GM12878 (cell line): Measurements from ENCODE around the gene TPRA1. TPM values are rescaled to one million over a fixed set of nuclear protein-coding genes. Genes with fewer than 3 reads are reported as not detected.

Source experiments
- ATAC-seq: fragments of 200-7000 bp; cut with Tn5 transposase; 3 replicates; pipeline ENCODE4 v1.9.1; 2020; ENCODE audit warnings: mild to moderate bottlenecking, moderate library complexity
- BruUV-seq: library from RNA; stranded (reverse); fragments of 400-500 nt; replicated peaks from 2 replicates; lab custom pipeline; 2021; lab: Mats Ljungman, UMichigan
- CTCF ChIA-PET: fragments of 300-600 bp; sonication (Branson Sonifier 250); formaldehyde crosslinking; extraction: SDS; loops from one replicate; lab custom pipeline; 2021; ENCODE audit warnings: inconsistent platforms; lab: Yijun Ruan, JAX
- POLR2A ChIA-PET: fragments of 350-600 bp; formaldehyde crosslinking; extraction: SDS; loops from one replicate; lab custom pipeline; 2021; ENCODE audit warnings: inconsistent platforms; lab: Charles Lee
- RAD21 ChIA-PET: fragments of 300-600 bp; sonication (Branson Sonifier 250); formaldehyde crosslinking; loops from one replicate; lab custom pipeline; 2023; ENCODE audit warnings: antibody characterized with exemption; ENCODE audit not compliant: unreplicated experiment; lab: Charles Lee
- SMC1A ChIA-PET: fragments of 300-600 bp; sonication (Branson Sonifier 250); formaldehyde crosslinking; loops from one replicate; lab custom pipeline; 2023; ENCODE audit not compliant: unreplicated experiment, uncharacterized antibody; lab: Charles Lee
- DNase-seq: peaks from one replicate; pipeline ENCODE4 v3.0.0-alpha.2; 2011; ENCODE audit warnings: low read depth, low spot score
- FAIRE-seq: peaks from 3 replicates; lab custom pipeline; 2011; peaks lifted over from hg19 to GRCh38; lab: Jason Lieb, UNC
- H2AFZ ChIP-seq: 2 replicates; pipeline ENCODE4 v1.6.0; 2011; ENCODE audit warnings: low read depth, low read length, control low read depth; ENCODE audit not compliant: control insufficient read depth
- H3K27ac ChIP-seq: 2 replicates; pipeline ENCODE4 v1.5.1; 2011; ENCODE audit warnings: control low read depth; ENCODE audit not compliant: control insufficient read depth, insufficient read depth
- H3K27me3 ChIP-seq, 2 experiments: replicated peaks in 1 of 2; 2 replicates each; pipeline versions ENCODE4 v1.6.0 to v1.6.1; 2011; ENCODE audit warnings: low read length in 1 of 2; ENCODE audit not compliant: control insufficient read depth in 2 of 2, insufficient read depth in 2 of 2
- H3K36me3 ChIP-seq, 2 experiments: 2 replicates each; pipeline ENCODE4 v1.5.1; 2011; ENCODE audit warnings: low read length in 1 of 2; ENCODE audit not compliant: control insufficient read depth in 2 of 2, insufficient read depth in 2 of 2
- H3K4me1 ChIP-seq: 2 replicates; pipeline ENCODE4 v1.6.1; 2011; ENCODE audit warnings: mild to moderate bottlenecking, low read length, moderate library complexity, mixed read lengths; ENCODE audit not compliant: control insufficient read depth, insufficient read depth
- H3K4me2 ChIP-seq: 2 replicates; pipeline ENCODE4 v1.6.0; 2011; ENCODE audit warnings: control low read depth; ENCODE audit not compliant: control insufficient read depth, insufficient read depth
- H3K4me3 ChIP-seq: fragments of 200-600 bp; sonication (generic); 2 replicates; pipeline ENCODE4 v1.5.1; 2016
- H3K79me2 ChIP-seq: 2 replicates; pipeline ENCODE4 v1.6.0; 2011; ENCODE audit warnings: low read length; ENCODE audit not compliant: control insufficient read depth, insufficient read depth
- H3K9ac ChIP-seq: 2 replicates; pipeline ENCODE4 v1.8.0; 2011; ENCODE audit warnings: low read length, control low read depth, mixed read lengths; ENCODE audit not compliant: control insufficient read depth, insufficient read depth
- H3K9me3 ChIP-seq: replicated peaks from 3 replicates; pipeline ENCODE4 v1.5.1; 2011; ENCODE audit warnings: mild to moderate bottlenecking, low read length; ENCODE audit not compliant: control insufficient read depth, insufficient read depth
- H4K20me1 ChIP-seq: 2 replicates; pipeline ENCODE4 v1.6.0; 2011; ENCODE audit not compliant: control insufficient read depth, insufficient read depth
- BHLHE40 ChIP-seq, 2 experiments: fragments of 450-650 bp in 1 of 2; IDR thresholded peaks; 2 replicates each; pipeline ENCODE4 v1.6.1; 2011 to 2017; ENCODE audit warnings: low read depth in 2 of 2, borderline replicate concordance in 1 of 2, improper control_type of control experiment in 1 of 2, low read length in 1 of 2, mild to moderate bottlenecking in 1 of 2
- CEBPB ChIP-seq, 2 experiments: fragments of 150-350 bp in 1 of 2; IDR thresholded peaks; 2 replicates each; pipeline ENCODE4 v1.6.1; 2012 to 2014; ENCODE audit warnings: low read depth in 2 of 2, low read length in 2 of 2, borderline replicate concordance in 1 of 2, inconsistent platforms in 1 of 2
- CEBPZ ChIP-seq: fragments of 150-350 bp; IDR thresholded peaks from 2 replicates; pipeline ENCODE4 v1.6.1; 2016; ENCODE audit warnings: low read depth, low read length
- NBN ChIP-seq: fragments of 450-650 bp; IDR thresholded peaks from 2 replicates; pipeline ENCODE4 v1.6.1; 2016
- PAX5 ChIP-seq: IDR thresholded peaks from 2 replicates; pipeline ENCODE4 v1.6.1; 2011; ENCODE audit warnings: low read depth, low read length, borderline replicate concordance
- USF1 ChIP-seq: IDR thresholded peaks from 2 replicates; pipeline ENCODE4 v1.6.1; 2011; ENCODE audit warnings: borderline replicate concordance, low read depth, mild to moderate bottlenecking, moderate library complexity, mixed read lengths, low read length; ENCODE audit not compliant: insufficient read depth; ENCODE audit errors: extremely low read length
- WGBS: methylation state at CpG from one replicate; pipeline ENCODE4 v1.1.6; 2016; ENCODE audit warnings: low lambda C conversion rate; ENCODE audit not compliant: insufficient replicate concordance, insufficient coverage; ENCODE audit errors: missing lambda C conversion rate; 5-methylcytosine and 5-hydroxymethylcytosine counted together
- in situ Hi-C: fragments of 300-500 bp; cut with MboI; formaldehyde crosslinking; loops from 9 replicates; pipeline ENCODE4 v1.14.3; 2018; ENCODE audit warnings: mixed read lengths
- intact Hi-C: fragments of 100-400 bp; cut with micrococcal nuclease; formaldehyde crosslinking; loops from one replicate; pipeline ENCODE4 v1.14.2; 2022; ENCODE audit not compliant: unreplicated experiment
- polyA plus RNA-seq, 11 experiments: library from polyadenylated mRNA; depleted of rRNA in 4 of 11; unstranded in 6 of 11; stranded (reverse) in 5 of 11; fragments of >200 nt; fragmentation: Nextera tagmentation in 4 of 11; fragmentation: Illumina TruSeq in 1 of 11; extraction: Ambion mirVana in 4 of 11; extraction: Trizol in 1 of 11; gene quantifications; 1 replicate in 1 of 11; 2 replicates in 10 of 11; pipeline versions ENCODE4 v1.2.1 to v1.2.3, GENCODE V29; 2011 to 2016; ENCODE audit warnings: inconsistent platforms in 2 of 11, missing spikeins in 2 of 11, low read depth in 1 of 11
- total RNA-seq, 4 experiments: library from RNA; depleted of rRNA in 3 of 4; stranded (reverse); fragments of >200 nt in 3 of 4; fragmentation: Illumina TruSeq in 1 of 4; extraction: Trizol in 1 of 4; gene quantifications; 2 replicates each; pipeline versions ENCODE4 v1.2.1 to v1.2.3, GENCODE V29; 2013 to 2021

The TPRA1 gene
- total and polyA plus RNA-seq, 10 of the 15 experiments (the other 5 are each of a cell fraction or from before 2014, with no cell fraction given), result 1.8 to 39.6 (median 26.6) TPM

- in situ Hi-C loops, result no loop called here
- BruUV-seq, result no TSS peak
- Histone ChIP-seq H3K9me3 (no peaks in the 10 kb centered on the region), H3K36me3 (no peaks in the 10 kb centered on the region), H3K9ac (no peak overlapping the region), H3K79me2 (no peaks in the 10 kb centered on the region), H3K27ac (no peak overlapping the region), H2AFZ (no peak overlapping the region), H3K4me1 (no peaks in the 10 kb centered on the region), H3K4me2 (no peak overlapping the region), H3K4me3 (no peak overlapping the region), H3K27me3 (peaks cover 0 to 5% of the 10 kb centered on the region in 2 experiments; a peak in 3 of 4 replicates), H4K20me1 (no peaks in the 10 kb centered on the region)
- FAIRE-seq (no peak), ATAC-seq (no peak), DNase-seq (no peak)
- TF ChIP-seq CEBPZ, result no peak
- TF ChIP-seq BHLHE40 (IDR thresholded peaks at IDR 0.05; ENCODE audit: borderline replicate concordance in 1 of 2, low read depth in 2 of 2, low read length in 1 of 2), result peak in 1 of 2 experiments; percentile 27; a peak in 1 of 4 replicates
- TF ChIP-seq PAX5, result no peak
- TF ChIP-seq USF1, result peak; percentile 31
- TF ChIP-seq NBN, result no peak
- TF ChIP-seq CEBPB (IDR thresholded peaks at IDR 0.05; ENCODE audit: borderline replicate concordance in 1 of 2, low read depth in 2 of 2, low read length in 2 of 2), result no peak
- CTCF ChIA-PET, result no interaction called here
- POLR2A ChIA-PET, result no interaction called here
- RAD21 ChIA-PET, result interaction anchor here (1.5 kb wide), 1 partner anchor 12 kb away, joined by 4 read pairs; no protein-coding TSS in a partner anchor
- 39% methylated on average over 18 of the region's 18 CpGs for WGBS
- intact Hi-C loops, result no loop called here
- SMC1A ChIA-PET, result interaction anchor here (0.6 kb wide), 1 partner anchor 387 kb away, joined by 3 read pairs; no protein-coding TSS in a partner anchor
Measured at GRCh38 chr3:127535901-127536829, 54.4 kb downstream of the TPRA1 start.
